ENCODE measurements around the gene NALCN.

Gene NALCN

DNA sequence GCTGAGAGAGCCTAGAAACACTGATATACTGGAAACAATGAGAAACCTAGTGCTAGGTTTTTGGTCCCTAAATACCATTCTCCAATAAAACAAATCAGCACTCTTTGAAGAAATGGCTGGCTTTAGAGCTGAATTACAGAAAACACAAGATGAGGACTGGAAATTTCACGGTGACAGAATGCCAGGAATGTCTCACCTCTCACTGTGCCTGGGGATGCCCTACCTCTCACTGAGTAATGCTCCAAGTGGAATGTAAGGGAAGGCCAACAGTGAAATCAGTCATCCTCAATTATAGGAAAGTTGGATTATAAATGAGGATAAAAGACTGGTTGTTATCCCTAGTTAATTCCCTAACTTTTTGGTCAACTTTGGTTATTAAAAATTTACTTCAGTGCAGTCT lies 259.0 kb downstream of the NALCN start:
- TF ChIP-seq RAD21 (IDR thresholded peaks at IDR 0.05; ENCODE audit: low read depth) (no peak), ZBTB7A (IDR thresholded peaks at IDR 0.05; ENCODE audit: low read depth) (no peak), TAF1 (IDR thresholded peaks at IDR 0.05; ENCODE audit: low read depth) (no peak), CREB1 (IDR thresholded peaks at IDR 0.05; ENCODE audit: low read depth) (no peak), CEBPB (IDR thresholded peaks at IDR 0.05) (no peak), TEAD4 (IDR thresholded peaks at IDR 0.05) (no peak), EP300 (IDR thresholded peaks at IDR 0.05; ENCODE audit: borderline replicate concordance) (no peak)
- TF ChIP-seq, protein P1, sequence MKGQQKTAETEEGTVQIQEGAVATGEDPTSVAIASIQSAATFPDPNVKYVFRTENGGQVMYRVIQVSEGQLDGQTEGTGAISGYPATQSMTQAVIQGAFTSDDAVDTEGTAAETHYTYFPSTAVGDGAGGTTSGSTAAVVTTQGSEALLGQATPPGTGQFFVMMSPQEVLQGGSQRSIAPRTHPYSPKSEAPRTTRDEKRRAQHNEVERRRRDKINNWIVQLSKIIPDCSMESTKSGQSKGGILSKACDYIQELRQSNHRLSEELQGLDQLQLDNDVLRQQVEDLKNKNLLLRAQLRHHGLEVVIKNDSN (IDR thresholded peaks at IDR 0.05): no peak

DNA sequence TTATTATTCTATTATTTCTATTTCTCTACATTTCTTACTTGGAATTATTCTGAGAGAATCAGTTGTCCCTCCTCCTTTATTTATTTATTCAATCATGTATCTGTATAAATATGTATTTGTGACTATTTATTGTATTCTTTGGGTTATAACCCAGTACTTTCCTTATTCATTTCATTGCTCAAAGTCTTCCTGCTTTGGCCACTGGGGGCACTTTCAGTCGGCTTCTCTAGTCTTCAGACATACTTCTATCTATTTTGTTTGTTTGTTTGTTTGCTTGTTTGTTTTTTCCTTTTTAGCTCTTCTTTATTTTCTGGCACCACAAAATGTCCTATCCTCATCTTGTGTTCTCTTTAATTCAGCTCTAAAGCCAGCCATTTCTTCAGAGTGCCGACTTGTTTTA lies 260.4 kb downstream of the NALCN start:
- TF ChIP-seq, protein P2, sequence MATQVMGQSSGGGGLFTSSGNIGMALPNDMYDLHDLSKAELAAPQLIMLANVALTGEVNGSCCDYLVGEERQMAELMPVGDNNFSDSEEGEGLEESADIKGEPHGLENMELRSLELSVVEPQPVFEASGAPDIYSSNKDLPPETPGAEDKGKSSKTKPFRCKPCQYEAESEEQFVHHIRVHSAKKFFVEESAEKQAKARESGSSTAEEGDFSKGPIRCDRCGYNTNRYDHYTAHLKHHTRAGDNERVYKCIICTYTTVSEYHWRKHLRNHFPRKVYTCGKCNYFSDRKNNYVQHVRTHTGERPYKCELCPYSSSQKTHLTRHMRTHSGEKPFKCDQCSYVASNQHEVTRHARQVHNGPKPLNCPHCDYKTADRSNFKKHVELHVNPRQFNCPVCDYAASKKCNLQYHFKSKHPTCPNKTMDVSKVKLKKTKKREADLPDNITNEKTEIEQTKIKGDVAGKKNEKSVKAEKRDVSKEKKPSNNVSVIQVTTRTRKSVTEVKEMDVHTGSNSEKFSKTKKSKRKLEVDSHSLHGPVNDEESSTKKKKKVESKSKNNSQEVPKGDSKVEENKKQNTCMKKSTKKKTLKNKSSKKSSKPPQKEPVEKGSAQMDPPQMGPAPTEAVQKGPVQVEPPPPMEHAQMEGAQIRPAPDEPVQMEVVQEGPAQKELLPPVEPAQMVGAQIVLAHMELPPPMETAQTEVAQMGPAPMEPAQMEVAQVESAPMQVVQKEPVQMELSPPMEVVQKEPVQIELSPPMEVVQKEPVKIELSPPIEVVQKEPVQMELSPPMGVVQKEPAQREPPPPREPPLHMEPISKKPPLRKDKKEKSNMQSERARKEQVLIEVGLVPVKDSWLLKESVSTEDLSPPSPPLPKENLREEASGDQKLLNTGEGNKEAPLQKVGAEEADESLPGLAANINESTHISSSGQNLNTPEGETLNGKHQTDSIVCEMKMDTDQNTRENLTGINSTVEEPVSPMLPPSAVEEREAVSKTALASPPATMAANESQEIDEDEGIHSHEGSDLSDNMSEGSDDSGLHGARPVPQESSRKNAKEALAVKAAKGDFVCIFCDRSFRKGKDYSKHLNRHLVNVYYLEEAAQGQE (IDR thresholded peaks at IDR 0.05; ENCODE audit: low read depth): no peak
- TF ChIP-seq RAD21 (IDR thresholded peaks at IDR 0.05; ENCODE audit: low read depth) (no peak), TAF1 (IDR thresholded peaks at IDR 0.05; ENCODE audit: low read depth) (no peak), EGR1 (IDR thresholded peaks at IDR 0.05) (no peak), TEAD4 (IDR thresholded peaks at IDR 0.05) (no peak), FOXM1 (IDR thresholded peaks at IDR 0.05; ENCODE audit: borderline replicate concordance, low read depth) (no peak), EP300 (IDR thresholded peaks at IDR 0.05; ENCODE audit: borderline replicate concordance) (no peak), CEBPB (IDR thresholded peaks at IDR 0.05) (no peak), CREB1 (IDR thresholded peaks at IDR 0.05; ENCODE audit: low read depth) (no peak), ZBTB7A (IDR thresholded peaks at IDR 0.05; ENCODE audit: low read depth) (no peak), TCF12 (IDR thresholded peaks at IDR 0.05; ENCODE audit: low read depth) (no peak), NFIC (IDR thresholded peaks at IDR 0.05) (no peak), YY1 (IDR thresholded peaks at IDR 0.05; ENCODE audit: low read depth) (no peak)
- TF ChIP-seq, protein P3, sequence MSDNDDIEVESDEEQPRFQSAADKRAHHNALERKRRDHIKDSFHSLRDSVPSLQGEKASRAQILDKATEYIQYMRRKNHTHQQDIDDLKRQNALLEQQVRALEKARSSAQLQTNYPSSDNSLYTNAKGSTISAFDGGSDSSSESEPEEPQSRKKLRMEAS (IDR thresholded peaks at IDR 0.05): no peak
- TF ChIP-seq, protein P1 (IDR thresholded peaks at IDR 0.05): no peak

DNA sequence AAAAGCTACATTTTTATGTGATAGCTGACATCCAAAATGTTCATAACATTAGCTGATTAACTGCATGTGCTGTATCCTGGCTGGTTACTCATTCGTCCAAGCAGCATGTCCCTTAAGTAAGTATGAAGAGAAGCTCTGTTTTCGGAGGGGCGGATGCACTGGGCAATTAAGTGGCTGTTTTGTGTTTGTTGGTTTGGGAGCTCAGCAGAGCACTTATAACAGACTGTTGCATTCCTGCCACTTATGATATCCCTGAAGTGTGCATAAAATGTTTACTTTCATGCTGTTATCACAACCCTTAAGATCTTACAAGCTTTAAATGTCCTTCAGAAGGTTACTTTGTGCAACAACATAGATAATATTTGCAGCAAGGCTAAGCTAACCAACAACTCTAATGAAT lies 264.1 kb downstream of the NALCN start:
- TF ChIP-seq TEAD4 (IDR thresholded peaks at IDR 0.05) (no peak), CREB1 (IDR thresholded peaks at IDR 0.05; ENCODE audit: low read depth) (no peak), ZBTB7A (IDR thresholded peaks at IDR 0.05; ENCODE audit: low read depth) (no peak), FOXM1 (IDR thresholded peaks at IDR 0.05; ENCODE audit: borderline replicate concordance, low read depth) (no peak), NFIC (IDR thresholded peaks at IDR 0.05) (no peak), EGR1 (IDR thresholded peaks at IDR 0.05) (no peak), TCF12 (IDR thresholded peaks at IDR 0.05; ENCODE audit: low read depth) (no peak), TAF1 (IDR thresholded peaks at IDR 0.05; ENCODE audit: low read depth) (no peak)
- TF ChIP-seq, protein P3 (IDR thresholded peaks at IDR 0.05): no peak

DNA sequence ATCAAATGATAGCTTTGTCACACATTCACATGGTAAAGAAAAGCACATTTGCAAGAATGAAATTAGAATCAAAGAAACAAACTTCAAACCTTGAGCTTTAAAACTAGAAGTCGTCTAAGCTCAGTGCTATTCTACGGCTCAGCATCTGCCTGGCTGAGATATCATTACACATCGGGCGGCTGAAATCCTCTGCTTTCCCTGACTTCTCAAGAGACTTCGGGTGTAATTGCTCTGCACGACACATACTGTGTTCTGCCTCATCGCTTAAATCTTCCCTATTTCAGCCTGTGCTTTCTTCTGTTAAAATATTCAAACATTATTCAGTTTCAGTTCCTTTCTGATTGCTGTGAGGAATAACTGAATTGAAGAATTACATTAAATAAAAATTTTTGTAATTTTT lies 265.3 kb downstream of the NALCN start:
- TF ChIP-seq CREB1 (IDR thresholded peaks at IDR 0.05; ENCODE audit: low read depth): no peak
- TF ChIP-seq FOXM1 (IDR thresholded peaks at IDR 0.05; ENCODE audit: borderline replicate concordance, low read depth): no peak
- TF ChIP-seq EP300 (IDR thresholded peaks at IDR 0.05; ENCODE audit: borderline replicate concordance): no peak
- TF ChIP-seq, protein P2 (IDR thresholded peaks at IDR 0.05; ENCODE audit: low read depth): no peak
- TF ChIP-seq, protein P1 (IDR thresholded peaks at IDR 0.05): no peak

DNA sequence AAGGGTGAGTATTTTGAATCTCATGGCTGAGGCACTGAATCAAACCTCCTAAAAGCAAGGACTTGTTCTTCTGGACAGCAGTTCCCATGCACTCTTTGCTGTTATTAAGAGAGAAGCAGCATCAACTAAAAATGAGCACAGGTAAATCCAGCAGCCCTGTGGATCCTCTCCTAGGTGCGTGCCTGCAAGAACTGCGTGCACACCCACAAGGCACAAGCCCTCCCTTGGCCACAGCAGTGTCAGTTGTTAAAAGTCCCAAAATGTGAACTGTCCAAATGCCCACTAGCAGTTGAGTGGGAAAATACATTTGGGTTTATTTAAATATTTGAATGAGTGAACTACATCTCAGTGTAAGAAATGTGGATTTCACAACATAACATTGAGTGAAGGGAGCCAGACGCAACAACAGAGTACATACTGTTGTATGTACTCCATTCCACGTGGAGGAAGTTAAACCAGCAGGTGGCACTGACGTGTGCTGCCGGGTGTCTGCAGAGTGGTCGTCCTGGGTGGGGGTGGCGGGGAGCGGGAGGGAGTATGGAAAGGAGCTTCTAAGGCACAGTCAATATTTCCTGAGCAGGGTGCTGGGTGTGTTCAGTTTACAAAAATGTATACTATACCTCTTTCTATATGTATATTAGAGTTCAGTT lies 266.4 kb downstream of the NALCN start:
- TF ChIP-seq TCF12 (IDR thresholded peaks at IDR 0.05; ENCODE audit: low read depth): no peak
- no peak for TF ChIP-seq ZBTB7A (IDR thresholded peaks at IDR 0.05; ENCODE audit: low read depth)
- no peak for TF ChIP-seq CREB1 (IDR thresholded peaks at IDR 0.05; ENCODE audit: low read depth)
- TF ChIP-seq, protein P2 (IDR thresholded peaks at IDR 0.05; ENCODE audit: low read depth): no peak
- no peak for TF ChIP-seq YY1 (IDR thresholded peaks at IDR 0.05; ENCODE audit: low read depth)
- TF ChIP-seq EGR1 (IDR thresholded peaks at IDR 0.05): no peak
- no peak for TF ChIP-seq TAF1 (IDR thresholded peaks at IDR 0.05; ENCODE audit: low read depth)

Measured in Ishikawa (cell line).